ENCODE data around the gene STK39.
A peak's percentile ranks its signal among the peaks of the same experiment; 100 is the strongest.

STK39 gene

GRCh38 chr2:167943897-167944296 lies 303.5 kb downstream of the STK39 start:
- peak; percentile 62 for DNase-seq

- DNase-seq, result no peak
These were observed 304.0 kb downstream of the STK39 start for GRCh38 chr2:167943368-167943767.

- DNase-seq, result no peak
These were observed 304.9 kb downstream of the STK39 start for GRCh38 chr2:167942366-167943081.

GRCh38 chr2:167941604-167942003 lies 305.8 kb downstream of the STK39 start:
- no peak for DNase-seq

GRCh38 chr2:167940734-167941507 lies 306.5 kb downstream of the STK39 start:
- DNase-seq, result no peak

- DNase-seq, result no peak
These were observed 307.1 kb downstream of the STK39 start for GRCh38 chr2:167940346-167940725.

- no peak for DNase-seq
These were observed 307.7 kb downstream of the STK39 start for GRCh38 chr2:167939514-167940345.

GRCh38 chr2:167937403-167937802 lies 310.0 kb downstream of the STK39 start:
- DNase-seq, result no peak

- DNase-seq, result no peak
These were observed 311.6 kb downstream of the STK39 start for GRCh38 chr2:167935803-167936110.

GRCh38 chr2:167933097-167933814 lies 314.1 kb downstream of the STK39 start:
- no peak for DNase-seq

GRCh38 chr2:167932123-167932693 lies 315.2 kb downstream of the STK39 start:
- DNase-seq, result no peak

- DNase-seq, result no peak
These were observed 317.9 kb downstream of the STK39 start for GRCh38 chr2:167929484-167929883.

GRCh38 chr2:167928434-167928833 lies 319.0 kb downstream of the STK39 start:
- DNase-seq, result no peak

- peak; percentile 46 for DNase-seq
These were observed 321.6 kb downstream of the STK39 start for GRCh38 chr2:167925758-167926157.

GRCh38 chr2:167924556-167924955 lies 322.8 kb downstream of the STK39 start:
- no peak for DNase-seq

- DNase-seq, result no peak
These were observed 330.6 kb downstream of the STK39 start for GRCh38 chr2:167916756-167917155.

- DNase-seq, result no peak
These were observed 332.4 kb downstream of the STK39 start for GRCh38 chr2:167914969-167915368.

- no peak for DNase-seq
These were observed 338.6 kb downstream of the STK39 start for GRCh38 chr2:167908786-167909185.

- DNase-seq, result no peak
These were observed 341.7 kb downstream of the STK39 start for GRCh38 chr2:167905668-167906067.

Data from DMS79 (cell line).